Testis (tissue), 3 donors: ENCODE measurements around the gene SLC34A3. TPM values are rescaled to one million over a fixed set of nuclear protein-coding genes. Genes with fewer than 3 reads are reported as not detected.
"Not testable (repeated sequence)": the region's sequence is repeated elsewhere in the genome, so short reads cannot be mapped to it uniquely, and the experiment has no call there.

ENCODE experiments used
- DNase-seq: peaks from one replicate; pipeline ENCODE4 v3.0.0-alpha.2; 2019
- H3K27ac ChIP-seq, 2 donors: fragments of 200-600 bp; sonication (generic); one replicate each; pipeline ENCODE4 v1.5.1; 2019
- H3K27me3 ChIP-seq: fragments of 200-600 bp; sonication (generic); one replicate; pipeline ENCODE4 v1.5.1; 2019
- H3K36me3 ChIP-seq: fragments of 200-600 bp; sonication (generic); one replicate; pipeline ENCODE4 v1.5.1; 2017; ENCODE audit warnings: low read depth; ENCODE audit errors: missing control alignments
- H3K4me1 ChIP-seq: fragments of 200-600 bp; sonication (generic); one replicate; pipeline ENCODE4 v1.5.1; 2019
- H3K4me3 ChIP-seq, 2 donors: fragments of 200-600 bp; sonication (generic); one replicate each; pipeline ENCODE4 v1.5.1; 2017 to 2019
- H3K9me3 ChIP-seq: fragments of 200-600 bp; sonication (generic); one replicate; pipeline ENCODE4 v1.5.1; 2017
- POLR2A ChIP-seq: fragments of 450-650 bp; IDR thresholded peaks from one replicate; pipeline ENCODE4 v1.6.1; 2017; ENCODE audit warnings: antibody characterized with exemption, mild to moderate bottlenecking, moderate library complexity
- WGBS, 2 donors: methylation state at CpG; one replicate each; pipeline ENCODE4 v1.1.5; 2018; 5-methylcytosine and 5-hydroxymethylcytosine counted together
- intact Hi-C: fragments of 100-400 bp; cut with DNase I; formaldehyde crosslinking; loops from one replicate; pipeline ENCODE4 v1.15.1; 2023; ENCODE audit warnings: low total_unique reads
- polyA plus RNA-seq: library from polyadenylated mRNA; stranded (reverse); fragments of 350-450 nt; fragmentation: Illumina TruSeq; extraction: RNeasy Lipid Tissue Mini Kit (QIAGEN cat#74804); gene quantifications from one replicate; pipeline ENCODE4 v1.2.3, GENCODE V29; 2014; ENCODE audit warnings: low read depth, low replicate concordance; ENCODE audit not compliant: insufficient read depth
- total RNA-seq, 2 donors: library from RNA; depleted of rRNA; stranded (reverse); fragments of >200 nt; gene quantifications; one replicate each; pipeline ENCODE4 v1.2.3, GENCODE V29; 2016
- TF ChIP-seq, protein P1 (sequence below), 3 experiments: fragments of 450-650 bp in 2 of 3; fragments of 200-600 bp in 1 of 3; sonication (generic) in 1 of 3; IDR thresholded peaks; one replicate each; pipeline ENCODE4 v1.5.1; 2016 to 2019; ENCODE audit warnings: antibody characterized with exemption in 3 of 3, mild to moderate bottlenecking in 2 of 3, moderate library complexity in 1 of 3

The SLC34A3 gene
- total and polyA plus RNA-seq, 3 donors from 2014 or later = 0.15 to 0.25 (median 0.24) TPM

- DNase-seq = no peak
- Histone ChIP-seq H3K4me3 (no peak overlapping the region), H3K27me3 (no peaks in the 10 kb centered on the region), H3K36me3 (no peaks in the 10 kb centered on the region), H3K4me1 (peaks cover 36% of the 10 kb centered on the region), H3K9me3 (no peaks in the 10 kb centered on the region), H3K27ac (no peak overlapping the region)
- intact Hi-C loops = no loop called here
- TF ChIP-seq POLR2A = no peak
- 67 to 72% methylated on average over 16 to 34 of the region's 35 CpGs for WGBS, 2 donors
These were observed 4.9 kb downstream of the SLC34A3 start for GRCh38 chr9:137235424-137236237.

DNA sequence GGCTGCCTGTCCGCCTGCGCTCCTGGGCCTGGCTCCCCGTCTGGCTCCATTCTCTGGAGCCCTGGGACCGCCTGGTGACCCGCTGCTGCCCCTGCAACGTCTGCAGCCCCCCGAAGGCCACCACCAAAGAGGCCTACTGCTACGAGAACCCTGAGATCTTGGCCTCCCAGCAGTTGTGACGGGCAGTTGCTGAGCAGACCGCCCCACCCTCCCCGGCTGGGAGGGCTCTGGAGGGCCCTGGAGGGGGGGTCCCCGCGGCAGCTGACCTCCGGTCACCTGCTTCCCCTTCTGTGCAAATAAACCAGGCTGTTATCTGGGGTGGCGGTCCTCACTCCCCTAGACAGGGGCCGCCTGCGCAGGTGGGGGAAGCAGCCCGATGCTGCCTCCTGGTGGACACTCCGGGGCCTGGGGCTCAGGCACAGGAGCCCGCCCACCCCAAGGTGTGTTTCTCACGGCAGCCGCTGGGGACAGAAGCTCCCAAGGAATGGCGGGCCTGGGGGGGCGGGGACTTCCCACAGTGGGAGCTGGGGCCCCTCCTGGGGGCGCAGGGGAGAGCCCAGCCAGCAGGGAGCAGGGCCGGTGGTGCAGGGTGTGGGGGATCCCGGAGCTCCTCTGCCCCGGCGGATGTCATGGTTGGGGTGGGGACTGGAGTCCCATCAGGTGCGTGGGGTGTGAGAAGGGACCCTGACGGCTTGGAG lies 5.7 kb downstream of the SLC34A3 start:
- Histone ChIP-seq H3K4me1 (peaks cover 36% of the 10 kb centered on the region), H3K4me3 (no peak overlapping the region), H3K27me3 (no peaks in the 10 kb centered on the region), H3K36me3 (no peaks in the 10 kb centered on the region), H3K9me3 (no peaks in the 10 kb centered on the region), H3K27ac (no peak overlapping the region)
- peak; percentile 91 for DNase-seq
- intact Hi-C loops = no loop called here
- 30 to 35% methylated on average over 4 to 31 of the region's 31 CpGs for WGBS, 2 donors
- no peak for TF ChIP-seq POLR2A
- TF ChIP-seq, protein P1, sequence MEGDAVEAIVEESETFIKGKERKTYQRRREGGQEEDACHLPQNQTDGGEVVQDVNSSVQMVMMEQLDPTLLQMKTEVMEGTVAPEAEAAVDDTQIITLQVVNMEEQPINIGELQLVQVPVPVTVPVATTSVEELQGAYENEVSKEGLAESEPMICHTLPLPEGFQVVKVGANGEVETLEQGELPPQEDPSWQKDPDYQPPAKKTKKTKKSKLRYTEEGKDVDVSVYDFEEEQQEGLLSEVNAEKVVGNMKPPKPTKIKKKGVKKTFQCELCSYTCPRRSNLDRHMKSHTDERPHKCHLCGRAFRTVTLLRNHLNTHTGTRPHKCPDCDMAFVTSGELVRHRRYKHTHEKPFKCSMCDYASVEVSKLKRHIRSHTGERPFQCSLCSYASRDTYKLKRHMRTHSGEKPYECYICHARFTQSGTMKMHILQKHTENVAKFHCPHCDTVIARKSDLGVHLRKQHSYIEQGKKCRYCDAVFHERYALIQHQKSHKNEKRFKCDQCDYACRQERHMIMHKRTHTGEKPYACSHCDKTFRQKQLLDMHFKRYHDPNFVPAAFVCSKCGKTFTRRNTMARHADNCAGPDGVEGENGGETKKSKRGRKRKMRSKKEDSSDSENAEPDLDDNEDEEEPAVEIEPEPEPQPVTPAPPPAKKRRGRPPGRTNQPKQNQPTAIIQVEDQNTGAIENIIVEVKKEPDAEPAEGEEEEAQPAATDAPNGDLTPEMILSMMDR (IDR thresholded peaks at IDR 0.05) = peak; percentile 96 to 97 (median 97)

DNA sequence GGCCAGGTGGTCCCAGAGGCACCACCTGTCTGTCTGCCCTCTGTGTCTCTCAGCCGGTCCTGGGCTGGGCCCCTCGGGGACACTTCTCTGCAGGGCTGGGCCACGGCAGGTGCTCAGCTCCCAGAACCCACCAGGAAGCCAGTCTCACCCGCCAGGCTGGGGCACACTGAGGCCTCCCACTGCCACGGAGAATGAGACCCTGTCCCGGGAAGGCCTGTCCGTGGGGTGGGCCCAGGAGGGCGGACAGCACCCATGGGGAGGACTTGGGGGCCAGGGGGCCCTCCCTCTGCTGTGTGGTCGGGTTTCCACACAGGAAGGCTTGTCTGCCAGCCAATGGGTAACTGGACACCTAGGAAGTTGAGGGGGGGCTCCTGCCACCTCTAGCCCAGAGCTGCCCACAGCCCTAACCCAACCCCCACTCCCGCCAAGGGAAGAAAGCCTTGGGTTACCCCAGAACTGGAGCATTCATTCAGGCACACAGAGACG lies 6.3 kb downstream of the SLC34A3 start:
- no peaks in the 10 kb centered on the region for H3K9me3 ChIP-seq
- no peaks in the 10 kb centered on the region for H3K27me3 ChIP-seq
- peaks cover 36% of the 10 kb centered on the region for H3K4me1 ChIP-seq
- 67% methylated on average over 11 of the region's 11 CpGs; no CpG with 5 or more reads in 1 of the 2 donors for WGBS, 2 donors
- H3K27ac ChIP-seq = no peak overlapping the region
- H3K36me3 ChIP-seq = no peaks in the 10 kb centered on the region
- intact Hi-C loops = no loop called here
- no peak for DNase-seq
- H3K4me3 ChIP-seq = no peak overlapping the region
- no peak for TF ChIP-seq POLR2A
- TF ChIP-seq, protein P1 (IDR thresholded peaks at IDR 0.05) = no peak

- H3K4me3 ChIP-seq = no peak overlapping the region
- H3K36me3 ChIP-seq = no peaks in the 10 kb centered on the region
- intact Hi-C loops = no loop called here
- WGBS, 2 donors = 59 to 62% methylated on average over 10 to 13 of the region's 13 CpGs
- H3K27ac ChIP-seq = no peak overlapping the region
- TF ChIP-seq POLR2A = no peak
- TF ChIP-seq, protein P1 (IDR thresholded peaks at IDR 0.05) = no peak
- peaks cover 45% of the 10 kb centered on the region for H3K4me1 ChIP-seq
- H3K27me3 ChIP-seq = no peaks in the 10 kb centered on the region
- no peaks in the 10 kb centered on the region for H3K9me3 ChIP-seq
- peak; percentile 82 for DNase-seq
These were observed 7.3 kb downstream of the SLC34A3 start for GRCh38 chr9:137237759-137238726.

- intact Hi-C loops, H3K27me3 ChIP-seq, DNase-seq, H3K9me3 ChIP-seq, H3K36me3 ChIP-seq: not testable (repeated sequence)
- 31 to 47% methylated on average over 26 to 27 of the region's 27 CpGs for WGBS, 2 donors
- Histone ChIP-seq H3K4me1 (peaks cover 45% of the 10 kb centered on the region), H3K27ac (peak overlapping the region; percentile 80 to 93), H3K4me3 (peak overlapping the region; percentile 70 to 82)
These were observed 9.0 kb downstream of the SLC34A3 start for GRCh38 chr9:137239541-137240200.
